NCI-H2171 treated with DMSO at 0.1 percent for 48 hours (cell line): ENCODE data around the gene HSD17B2.
A peak's percentile ranks its signal among the peaks of the same experiment; 100 is the strongest.

Experiments used
- DNase-seq: peaks from one replicate; lab custom pipeline; 2025; lab: John Stamatoyannopoulos, UW

HSD17B2 gene

DNA sequence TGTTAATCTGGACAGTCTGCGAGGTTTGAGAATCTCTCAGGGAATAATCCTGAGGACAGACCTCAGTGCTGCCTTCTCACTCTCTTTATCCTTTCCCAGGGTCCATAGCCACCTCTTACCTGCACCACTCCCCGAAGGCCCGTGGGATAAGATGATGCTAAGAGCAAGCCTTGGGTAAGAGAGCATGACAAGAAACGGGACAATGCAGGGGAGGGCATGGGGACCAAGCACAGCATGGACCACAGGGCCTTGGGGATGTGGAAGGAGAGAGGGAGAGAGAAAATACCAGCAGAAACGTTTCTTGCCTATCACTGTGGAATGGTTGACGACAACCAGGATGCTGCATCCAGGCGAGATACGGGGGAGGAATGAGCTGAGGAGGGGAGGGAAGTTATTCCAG is 15.5 kb upstream of the HSD17B2 start:
- DNase-seq = no peak

DNA sequence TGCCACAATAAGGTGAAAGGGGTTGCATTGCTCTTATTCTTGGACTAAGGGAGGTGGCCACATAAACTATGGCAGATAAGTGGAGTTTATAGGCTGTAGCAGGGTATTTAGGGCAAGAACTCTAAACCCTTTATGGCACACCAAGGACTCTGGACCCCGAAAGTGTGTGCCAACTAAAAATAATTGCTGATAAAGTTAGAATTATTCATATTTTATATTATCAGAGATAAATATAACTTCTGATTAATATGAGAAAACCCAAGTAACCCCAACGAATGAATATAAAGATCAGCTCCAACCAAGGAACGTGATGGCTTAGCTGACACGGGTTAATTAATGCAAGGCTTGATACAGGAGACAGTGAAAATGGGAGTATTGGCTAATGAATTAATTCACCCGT is 15.0 kb upstream of the HSD17B2 start:
- DNase-seq = no peak

DNA sequence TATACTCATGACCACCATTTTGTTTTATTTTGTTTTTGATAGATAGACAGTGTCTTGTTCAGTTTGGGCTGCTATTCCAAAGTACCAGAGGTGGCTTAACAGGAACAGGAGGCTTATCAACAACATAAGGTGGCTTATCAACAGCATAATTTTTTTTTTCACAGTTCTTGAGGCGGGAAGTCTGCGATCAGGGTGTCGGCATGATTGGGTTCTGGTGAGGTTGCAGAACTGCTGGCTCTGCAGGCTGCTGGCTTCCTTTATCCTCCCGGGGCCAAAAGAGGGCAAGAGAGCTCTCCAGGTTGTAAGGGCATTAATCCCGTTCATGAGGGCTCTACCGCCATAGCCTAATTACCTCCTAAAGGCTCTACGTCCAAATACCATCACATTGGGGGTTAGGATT is 11.8 kb upstream of the HSD17B2 start:
- DNase-seq = no peak

DNA sequence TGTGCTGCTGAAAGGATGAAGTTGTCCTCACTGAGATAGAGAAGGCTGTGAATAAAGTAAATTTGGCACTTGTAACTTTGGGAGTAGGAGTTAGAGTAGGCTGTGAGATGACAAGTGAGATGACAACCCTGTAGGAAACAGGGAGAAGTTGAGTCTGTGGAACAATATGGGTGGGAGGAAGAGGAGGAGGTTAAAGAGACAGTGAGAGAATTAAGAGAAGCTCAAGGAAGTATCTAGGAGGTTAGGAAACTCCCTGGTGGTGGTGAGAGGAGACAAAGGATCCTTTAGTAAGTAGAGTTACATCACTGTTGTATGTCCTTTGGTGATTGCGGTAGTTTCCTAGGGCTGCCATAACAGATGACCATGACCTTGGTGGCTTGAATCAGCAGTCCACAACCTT is 10.7 kb upstream of the HSD17B2 start:
- DNase-seq = no peak

DNA sequence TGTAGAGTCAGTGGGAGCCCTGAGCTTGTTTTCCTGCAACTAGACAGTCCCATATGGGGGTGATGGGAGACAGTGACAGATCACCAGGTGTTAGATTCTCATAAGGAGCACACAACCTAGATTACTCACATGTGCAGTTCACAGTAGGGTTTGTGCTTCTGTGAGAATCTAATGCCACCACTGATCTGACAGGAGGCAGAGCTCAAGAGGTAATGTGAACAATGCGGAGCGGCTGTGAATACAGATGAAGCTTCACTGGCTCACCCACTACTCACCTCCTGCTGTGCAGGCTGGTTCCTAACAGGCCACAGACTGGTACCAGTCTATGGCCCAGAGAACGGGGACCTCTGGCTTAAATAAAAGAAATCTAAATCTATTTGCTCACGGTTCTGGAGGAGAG is 10.2 kb upstream of the HSD17B2 start:
- no peak for DNase-seq

DNA sequence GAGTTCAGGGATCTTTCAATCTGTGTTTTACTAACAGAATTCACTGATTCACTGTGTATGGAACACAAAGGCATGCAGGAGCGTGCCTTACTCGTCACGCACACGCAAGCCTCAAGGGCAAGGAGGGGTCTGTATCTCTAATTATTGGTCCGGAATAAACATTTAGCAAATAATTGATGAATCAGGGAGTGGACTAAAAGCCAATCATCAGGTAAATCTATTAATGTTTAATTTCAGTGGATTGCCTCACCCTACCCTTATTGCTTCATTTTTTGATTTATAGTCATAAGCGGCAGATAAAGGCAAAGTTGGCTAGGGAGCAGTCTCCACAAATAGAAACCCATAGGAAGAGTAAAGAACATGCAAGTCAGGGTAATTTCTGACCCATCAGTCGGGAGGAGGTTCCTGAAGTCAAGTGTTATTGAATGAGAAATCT is 7.4 kb upstream of the HSD17B2 start:
- no peak for DNase-seq

DNA sequence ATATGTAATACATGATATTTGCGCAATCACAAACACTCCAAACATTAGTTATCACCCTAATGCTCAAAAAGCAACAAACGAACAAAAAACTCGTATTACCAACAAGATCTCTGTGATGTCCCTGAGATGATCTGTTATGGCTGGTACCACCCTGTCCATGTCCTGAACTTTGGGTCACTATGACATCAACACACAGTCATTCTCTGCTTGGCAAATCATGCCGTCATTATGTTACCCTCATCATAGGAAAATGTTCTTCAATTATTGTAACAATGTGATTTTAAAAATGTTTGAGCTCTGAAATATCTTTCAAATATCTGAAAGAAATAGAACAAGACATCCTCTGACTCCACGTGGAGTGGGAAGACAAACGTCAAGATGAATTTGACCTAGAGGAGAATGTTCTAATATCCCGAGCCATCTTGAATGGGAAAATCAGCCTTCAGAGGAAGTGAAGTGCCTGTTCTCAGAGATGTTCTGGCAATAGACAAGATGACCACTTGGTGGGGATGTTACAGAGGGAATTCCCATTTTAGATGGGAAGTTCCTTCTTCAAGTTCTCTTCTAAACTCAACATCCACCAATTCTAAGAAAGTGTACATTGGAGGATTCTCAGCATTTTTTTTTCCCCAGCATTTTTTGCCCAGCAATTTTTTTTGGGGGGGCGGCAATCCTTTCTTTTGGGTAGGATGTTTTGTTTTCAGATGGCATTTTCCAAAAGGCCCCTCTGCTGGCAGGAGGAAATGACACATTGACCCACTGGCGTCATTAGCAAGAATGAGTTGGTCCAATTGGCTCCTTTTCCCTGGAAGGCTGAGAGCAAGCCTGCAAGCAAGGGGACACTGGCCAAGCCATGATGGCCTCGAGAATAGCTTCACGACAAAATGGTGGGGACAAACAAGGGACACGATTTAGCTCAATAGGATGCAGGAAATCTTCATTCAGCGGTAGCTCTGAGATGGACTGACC is 3.7 kb upstream of the HSD17B2 start:
- peak; percentile 53 for DNase-seq

DNA sequence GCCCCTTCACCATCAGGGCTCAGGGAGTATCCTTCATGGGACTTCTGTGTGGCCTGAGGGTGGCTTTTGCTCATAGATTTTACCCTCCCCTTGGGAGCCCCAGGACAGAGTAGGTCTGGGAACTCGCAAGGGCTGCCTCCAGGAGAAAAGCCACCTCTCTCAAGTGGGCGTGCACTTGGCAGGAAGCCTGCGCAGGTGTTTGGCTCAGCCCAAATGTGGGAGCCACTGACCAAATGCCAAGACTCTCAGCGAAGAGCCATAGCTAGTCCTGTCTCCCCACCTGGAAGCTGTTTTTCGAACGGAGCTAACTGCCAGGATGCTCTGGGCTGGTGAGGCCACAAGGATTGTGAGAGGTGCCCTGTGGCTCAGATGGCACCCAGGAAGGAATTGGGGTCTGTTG is 2.0 kb upstream of the HSD17B2 start:
- DNase-seq = no peak

DNA sequence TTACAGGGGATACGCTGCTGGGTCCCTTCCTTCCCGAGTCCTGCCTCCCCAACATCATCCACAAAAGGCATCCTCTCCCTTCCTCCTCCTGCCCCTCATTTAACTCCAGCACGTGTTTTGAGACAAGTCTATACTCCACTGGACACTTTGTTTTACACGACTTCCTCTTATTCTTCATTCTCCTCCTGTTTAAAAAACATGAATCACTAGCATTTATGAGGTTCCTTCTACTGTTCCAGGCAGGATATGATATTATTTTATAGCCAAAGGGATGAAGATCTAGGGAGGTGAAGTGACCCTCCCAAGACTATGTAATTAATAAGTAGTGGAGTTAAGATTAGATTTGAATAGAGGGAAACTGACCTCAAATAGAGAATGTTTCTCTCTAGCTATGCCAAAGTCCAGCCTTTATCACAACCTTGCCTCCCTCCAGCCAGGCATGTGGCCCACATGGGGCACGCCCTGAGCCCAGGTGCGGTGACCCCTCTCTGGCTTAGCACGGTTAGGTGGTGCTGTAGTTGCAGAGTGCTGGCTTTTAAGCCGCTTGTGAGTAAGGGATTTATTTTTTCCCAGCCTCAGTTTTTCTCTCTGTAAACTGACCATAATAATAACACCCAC is 1.3 kb upstream of the HSD17B2 start:
- no peak for DNase-seq

DNA sequence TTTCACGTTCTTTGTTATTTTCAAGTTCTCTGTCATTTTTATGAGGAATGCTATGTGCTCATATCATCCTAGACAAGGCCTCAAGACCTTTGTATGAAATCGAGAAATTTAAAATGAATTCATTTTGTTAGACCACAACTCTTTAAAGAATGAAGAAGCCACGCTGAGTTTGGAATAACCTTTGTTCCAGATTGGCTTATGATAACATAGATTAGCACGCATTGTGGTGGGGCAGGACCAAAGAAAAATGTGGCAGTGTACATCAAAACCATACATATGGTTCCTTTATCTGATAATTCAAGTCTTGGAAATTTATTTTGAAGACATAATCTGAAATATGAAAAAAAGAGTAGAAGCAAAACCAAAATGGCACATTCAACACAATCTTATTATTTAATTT is 2.2 kb downstream of the HSD17B2 start:
- no peak for DNase-seq

DNA sequence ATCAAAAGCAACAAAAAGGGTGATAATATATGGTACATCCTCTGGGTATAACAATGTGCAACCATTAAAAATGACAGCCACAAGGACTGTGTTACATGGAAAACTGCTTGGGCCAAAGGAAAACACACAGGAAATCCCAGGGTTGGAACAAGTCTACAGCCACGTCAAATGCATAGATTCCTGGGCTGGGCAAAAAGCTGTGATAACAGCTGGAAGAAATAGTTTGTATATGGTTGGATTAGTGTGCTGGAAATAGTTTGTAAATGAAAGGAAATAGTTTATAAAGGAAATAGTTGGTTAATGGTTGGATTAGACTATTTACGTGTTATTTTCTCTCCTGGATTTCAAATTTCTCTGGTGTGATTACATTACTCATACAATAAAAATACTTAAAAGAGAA is 2.6 kb downstream of the HSD17B2 start:
- no peak for DNase-seq

DNA sequence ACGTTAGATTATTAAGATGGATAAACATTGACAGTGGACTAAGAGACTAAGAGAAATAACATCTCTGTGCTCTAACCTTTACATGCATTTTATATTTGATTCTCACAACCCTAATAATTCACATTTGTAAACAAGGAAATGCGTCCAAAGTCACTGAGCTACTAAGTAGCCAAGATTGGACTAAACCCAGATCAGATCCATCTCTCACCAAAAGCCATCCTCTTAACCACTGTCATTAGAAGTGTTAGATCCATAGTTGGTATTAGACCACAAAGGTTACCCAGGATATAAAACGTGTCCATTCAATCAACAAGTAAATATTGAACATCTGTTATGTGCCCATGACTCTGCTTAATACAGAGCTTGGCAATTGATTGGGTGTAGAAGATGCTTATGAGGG is 5.2 kb downstream of the HSD17B2 start:
- DNase-seq = no peak

DNA sequence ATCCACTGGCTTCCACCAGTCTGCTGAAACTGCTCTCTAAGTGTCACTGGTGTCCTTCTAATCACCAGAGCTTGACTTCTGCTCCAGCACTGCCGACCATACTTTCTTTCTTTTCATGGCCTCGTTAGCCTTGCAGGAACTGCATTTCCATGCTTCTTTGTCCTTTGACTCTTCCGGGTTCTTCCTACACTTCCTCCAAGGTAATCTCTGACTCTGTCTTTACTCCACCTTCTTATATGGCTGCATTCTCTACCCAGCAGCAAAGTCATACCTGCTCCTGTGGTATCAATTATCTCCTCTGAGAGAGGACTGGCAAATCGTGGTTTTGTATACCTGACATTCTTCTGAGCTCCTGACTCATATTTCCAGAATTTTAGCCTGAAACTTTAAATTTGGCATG is 6.5 kb downstream of the HSD17B2 start:
- DNase-seq = no peak

DNA sequence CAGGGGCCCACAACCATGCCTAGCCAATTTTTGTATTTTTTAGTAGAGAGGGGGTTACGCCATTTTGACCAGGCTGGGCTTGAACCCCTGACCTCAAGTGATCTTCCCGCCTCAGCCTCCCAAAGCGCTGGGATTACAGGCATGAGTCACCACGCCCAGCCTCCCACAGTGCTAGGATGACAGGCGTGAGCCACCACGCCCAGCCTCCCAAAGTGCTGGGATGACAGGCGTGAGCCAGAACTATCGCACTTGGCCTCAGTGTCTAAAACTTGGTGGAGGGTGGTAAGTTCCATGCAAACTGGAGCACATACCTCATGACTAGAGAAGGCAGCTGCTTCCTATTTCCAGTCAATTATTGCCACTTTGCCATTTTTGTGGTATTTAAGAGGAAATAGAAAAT is 7.1 kb downstream of the HSD17B2 start:
- DNase-seq = no peak

DNA sequence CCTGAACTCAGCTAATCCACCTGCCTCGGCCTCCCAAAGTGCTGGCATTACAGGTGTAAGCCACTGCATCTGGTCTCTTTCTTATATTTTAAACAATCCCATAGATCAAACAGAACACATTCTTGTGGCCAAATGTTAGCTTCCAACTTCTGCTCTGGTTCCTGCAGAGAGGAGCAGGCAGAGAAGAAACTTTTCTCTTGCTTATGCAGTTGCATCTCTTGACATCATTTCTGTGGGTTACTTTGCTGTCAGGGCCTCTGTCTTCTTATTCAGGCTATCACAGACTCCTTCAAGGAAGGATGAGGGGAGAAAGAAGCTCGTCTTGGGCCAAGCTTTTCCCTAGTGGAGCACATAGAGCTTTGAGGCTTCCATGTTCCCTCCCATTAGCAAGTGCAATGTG is 7.8 kb downstream of the HSD17B2 start:
- DNase-seq = no peak

DNA sequence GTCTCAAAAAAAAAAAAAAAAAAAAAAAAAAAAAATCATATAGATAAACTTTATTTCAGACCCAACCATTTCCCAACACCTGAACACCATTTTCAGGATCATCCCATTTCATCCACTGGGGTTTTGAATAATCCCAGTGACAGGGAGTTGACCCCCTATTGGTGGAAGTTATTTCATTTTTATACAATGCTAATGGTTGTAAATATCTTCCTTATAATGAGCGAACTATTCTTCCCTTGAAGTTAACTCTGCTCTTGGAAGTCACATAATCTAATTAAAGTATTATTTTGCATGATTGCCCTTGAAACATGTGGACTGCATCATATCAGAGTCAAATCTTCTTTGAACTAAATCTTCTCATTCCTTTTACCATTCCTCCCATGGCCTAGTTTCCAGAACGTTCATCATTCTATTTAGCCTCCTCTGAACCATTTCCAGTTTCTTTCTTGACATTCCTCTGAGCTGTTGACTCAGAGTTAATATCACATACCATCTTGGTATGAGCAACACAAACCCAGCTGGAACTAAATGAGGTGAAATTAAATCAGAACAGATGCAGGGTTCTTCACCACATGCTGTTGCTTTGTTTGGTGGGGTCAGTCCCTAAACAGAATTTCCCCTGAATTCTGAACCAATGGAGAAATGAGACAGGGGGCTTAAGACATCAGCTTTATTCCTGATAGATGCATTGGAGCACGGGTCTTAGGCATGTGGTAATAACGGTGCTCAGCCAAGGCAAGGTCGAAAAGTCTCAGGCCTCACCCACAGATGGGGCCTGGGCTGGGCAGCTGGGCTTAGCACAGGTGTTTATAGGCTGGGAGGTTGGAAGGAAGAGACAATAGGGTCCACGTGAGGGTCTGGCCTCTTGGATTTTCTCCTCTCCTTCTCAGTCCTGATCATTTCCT is 8.9 kb downstream of the HSD17B2 start:
- DNase-seq = peak; percentile 54

DNA sequence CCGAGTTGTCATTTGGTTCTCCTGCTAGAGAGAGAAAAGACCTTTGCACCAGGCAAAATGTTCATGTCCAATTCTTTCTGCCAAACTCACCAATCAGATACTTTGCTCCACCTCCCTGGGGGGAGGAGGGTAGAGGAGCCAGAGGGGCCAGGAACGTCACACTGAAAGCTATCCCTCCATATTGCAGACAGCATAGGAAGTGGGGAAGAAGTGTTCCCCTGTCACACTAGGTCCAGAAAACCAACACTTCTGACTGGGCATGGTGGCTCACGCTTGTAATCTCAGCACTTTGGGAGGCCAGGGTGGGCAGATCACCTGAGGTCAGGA is 9.5 kb downstream of the HSD17B2 start:
- DNase-seq = peak; percentile 38

DNA sequence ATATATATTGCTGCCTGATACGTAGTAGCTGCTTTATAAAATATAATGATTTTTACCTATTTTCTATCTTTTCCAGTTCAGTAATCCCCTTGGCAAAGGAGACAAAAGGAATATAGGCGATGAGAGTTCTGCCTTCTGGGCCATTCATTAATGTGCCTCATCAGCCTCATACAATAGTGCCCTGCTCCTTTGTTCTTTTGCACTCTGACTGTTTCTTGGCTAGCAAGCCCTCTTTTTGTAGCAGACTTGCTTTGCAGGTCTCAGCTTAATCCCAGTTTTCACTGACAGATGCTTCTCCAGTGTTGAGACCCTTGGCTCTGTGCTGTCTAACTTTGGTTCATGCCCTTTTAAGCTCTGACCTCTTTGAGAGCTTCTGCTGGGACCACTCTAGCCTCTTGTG is 10.4 kb downstream of the HSD17B2 start:
- DNase-seq = no peak

DNA sequence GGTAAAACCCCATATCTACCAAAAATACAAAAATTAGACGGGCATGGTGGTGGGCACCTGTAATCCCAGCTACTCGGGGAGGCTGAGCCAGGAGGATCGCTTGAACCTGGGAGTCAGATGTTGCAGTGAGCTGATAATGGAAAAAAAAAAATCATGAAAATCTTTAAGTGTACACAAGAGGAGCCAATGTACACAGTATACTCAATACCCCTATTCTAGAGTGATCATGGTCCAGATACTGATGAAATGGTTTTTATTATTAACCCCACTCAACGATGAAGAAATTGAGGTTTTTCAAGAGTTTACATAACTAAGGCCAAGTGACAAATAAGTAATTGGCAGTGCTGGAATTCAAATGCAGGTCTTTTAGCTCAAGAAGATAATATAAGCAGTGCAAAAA is 11.5 kb downstream of the HSD17B2 start:
- no peak for DNase-seq

DNA sequence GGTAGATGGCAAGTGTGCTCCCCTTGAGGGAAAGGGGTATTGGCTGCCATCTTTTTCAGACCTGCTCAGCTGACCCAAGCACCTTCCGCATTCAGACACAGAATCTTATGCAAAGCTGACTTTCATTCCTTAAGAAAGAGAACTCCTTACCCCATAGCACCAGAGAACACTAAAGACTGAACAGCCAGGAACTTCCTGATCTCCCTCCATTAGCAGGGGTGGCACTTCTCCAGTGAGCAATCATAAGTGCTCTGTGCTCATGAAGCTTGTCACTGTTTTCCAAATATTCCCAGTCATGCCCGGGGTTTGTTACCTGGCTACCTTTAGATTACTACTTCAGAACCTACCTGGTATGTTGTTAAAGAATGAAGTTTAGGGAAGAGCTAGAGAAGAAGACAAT is 11.9 kb downstream of the HSD17B2 start:
- DNase-seq = no peak

DNA sequence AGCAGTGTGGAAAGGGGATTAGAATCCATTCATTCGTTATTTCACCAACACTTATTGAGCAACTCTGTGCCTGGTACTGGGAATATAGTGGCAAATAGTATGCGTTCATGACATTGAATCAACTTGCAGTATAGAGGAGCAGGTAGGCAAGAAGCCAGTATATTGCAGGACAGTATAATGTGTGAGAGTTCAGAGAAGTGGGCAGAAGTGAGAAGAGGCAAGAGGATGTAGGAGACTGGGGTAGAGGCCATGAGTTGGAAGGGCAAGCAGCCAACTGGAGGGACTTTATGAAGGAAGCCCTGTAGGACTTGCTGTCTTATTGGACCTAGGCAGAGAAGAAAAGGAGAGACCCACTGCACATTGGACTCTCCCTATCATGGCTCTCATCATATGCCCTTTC is 12.3 kb downstream of the HSD17B2 start:
- no peak for DNase-seq

DNA sequence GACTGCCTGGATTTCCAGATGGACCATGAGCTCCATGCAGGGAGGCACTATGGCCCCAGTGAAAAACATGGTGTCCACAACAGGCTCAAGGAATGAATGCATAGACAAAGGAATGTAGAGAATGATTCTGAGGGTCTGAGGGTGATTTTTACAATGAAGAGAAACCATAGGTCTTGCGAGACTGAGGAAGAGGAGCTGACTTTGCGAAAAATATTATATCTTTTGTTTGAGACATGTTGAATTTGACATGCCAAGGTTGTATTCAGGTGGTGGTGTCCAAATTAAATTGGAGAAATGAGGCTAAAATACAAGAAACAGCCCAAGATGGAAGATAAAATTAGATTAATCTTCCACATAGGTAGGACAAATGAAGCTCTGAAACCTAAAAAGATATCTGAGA is 12.7 kb downstream of the HSD17B2 start:
- DNase-seq = no peak

DNA sequence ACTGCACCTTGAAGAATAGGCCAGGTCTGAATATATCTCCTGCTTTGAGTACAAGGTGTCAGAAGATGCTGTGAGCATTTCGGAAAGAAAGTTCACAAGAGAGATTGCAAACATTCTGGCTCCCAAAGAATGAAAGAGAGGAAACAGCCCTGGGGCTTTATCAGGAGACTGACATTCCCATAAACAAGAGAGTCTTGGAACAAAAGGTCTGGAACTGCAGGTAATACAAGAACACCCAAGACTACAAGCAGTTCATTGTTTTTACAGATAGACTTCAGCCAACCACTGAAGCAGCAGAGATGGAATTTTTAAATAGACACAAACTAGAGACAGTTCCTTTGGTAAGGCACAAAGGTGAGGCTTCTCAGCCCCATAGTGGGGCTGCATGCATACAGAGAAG is 14.4 kb downstream of the HSD17B2 start:
- no peak for DNase-seq
